CD4-positive, alpha-beta memory T cell (primary cell): ENCODE measurements around the gene CCDC194. TPM values are rescaled to one million over a fixed set of nuclear protein-coding genes. Genes with fewer than 3 reads are reported as not detected.

ENCODE experiments used
- CTCF ChIA-PET: fragments of 350-600 bp; sonication (Branson Sonifier 250); formaldehyde crosslinking; loops from one replicate; lab custom pipeline; 2021; ENCODE audit warnings: inconsistent platforms; ENCODE audit not compliant: partially characterized antibody; lab: Charles Lee
- POLR2A ChIA-PET: fragments of 350-600 bp; sonication (Branson Sonifier 250); formaldehyde crosslinking; loops from one replicate; lab custom pipeline; 2021; ENCODE audit not compliant: partially characterized antibody; lab: Charles Lee
- DNase-seq, 5 donors: peaks; one replicate each; pipeline versions ENCODE4 v3.0.0 to v3.0.0-alpha.2; 2020 to 2022; ENCODE audit warnings: mixed read lengths in 1 of 5
- H3K27ac ChIP-seq: one replicate; pipeline ENCODE4 v1.7.0; 2013; ENCODE audit warnings: low read depth, low read length
- H3K27me3 ChIP-seq: 2 replicates; pipeline ENCODE4 v1.7.0; 2013; ENCODE audit warnings: mild to moderate bottlenecking, low read length, moderate library complexity; ENCODE audit not compliant: insufficient read depth
- H3K36me3 ChIP-seq: 2 replicates; pipeline ENCODE4 v1.7.0; 2013; ENCODE audit warnings: mild to moderate bottlenecking, low read length, moderate library complexity; ENCODE audit not compliant: insufficient read depth
- H3K4me1 ChIP-seq: 2 replicates; pipeline ENCODE4 v1.7.0; 2013; ENCODE audit warnings: mild to moderate bottlenecking, low read length, moderate library complexity; ENCODE audit not compliant: insufficient read depth
- H3K4me3 ChIP-seq, 2 donors: one replicate each; pipeline ENCODE4 v1.7.0; 2013; ENCODE audit warnings: low read length in 2 of 2, mild to moderate bottlenecking in 1 of 2
- H3K9me3 ChIP-seq, 2 donors: one replicate each; pipeline ENCODE4 v1.7.0; 2013; ENCODE audit warnings: low read length in 2 of 2, control low read depth in 1 of 2; ENCODE audit not compliant: control insufficient read depth in 1 of 2
- H3K27ac Mint-ChIP-seq, 7 donors: one replicate each; pipeline ENCODE4 v1.8.0; 2020 to 2021; ENCODE audit warnings: mixed read lengths in 7 of 7, mild to moderate bottlenecking in 6 of 7, inconsistent platforms in 3 of 7, moderate library complexity in 3 of 7
- H3K27me3 Mint-ChIP-seq, 2 donors: one replicate each; pipeline ENCODE4 v1.8.0; 2020 to 2021; ENCODE audit warnings: mixed read lengths in 2 of 2
- H3K36me3 Mint-ChIP-seq, 2 donors: one replicate each; pipeline ENCODE4 v1.8.0; 2020 to 2021; ENCODE audit warnings: mixed read lengths in 2 of 2, inconsistent platforms in 1 of 2, mild to moderate bottlenecking in 1 of 2
- H3K4me1 Mint-ChIP-seq, 4 donors: one replicate each; pipeline ENCODE4 v1.8.0; 2020 to 2021; ENCODE audit warnings: mixed read lengths in 4 of 4, mild to moderate bottlenecking in 1 of 4
- H3K4me3 Mint-ChIP-seq, 8 donors: one replicate each; pipeline ENCODE4 v1.8.0; 2020 to 2021; ENCODE audit warnings: mixed read lengths in 8 of 8, mild to moderate bottlenecking in 7 of 8, moderate library complexity in 6 of 8, inconsistent platforms in 3 of 8
- H3K9me3 Mint-ChIP-seq, 8 donors: one replicate each; pipeline ENCODE4 v1.8.0; 2020 to 2021; ENCODE audit warnings: mixed read lengths in 8 of 8, mild to moderate bottlenecking in 5 of 8, inconsistent platforms in 3 of 8, moderate library complexity in 1 of 8
- intact Hi-C: fragments of 100-400 bp; cut with micrococcal nuclease; formaldehyde crosslinking; loops from one replicate; pipeline ENCODE4 v1.15.1; 2023
- polyA plus RNA-seq, 2 donors: library from polyadenylated mRNA; unstranded; fragments of 300-500 nt; fragmentation: Illumina TruSeq; gene quantifications; one replicate each; pipeline ENCODE4 v1.2.3, GENCODE V29; 2021
- total RNA-seq, 2 experiments: library from RNA; stranded (reverse); gene quantifications; one replicate each; pipeline ENCODE4 v1.2.3, GENCODE V29; 2021

Gene CCDC194
- total and polyA plus RNA-seq, 4 experiments from 2014 or later: 2.5 to 3.3 TPM; not detected in 2

DNA sequence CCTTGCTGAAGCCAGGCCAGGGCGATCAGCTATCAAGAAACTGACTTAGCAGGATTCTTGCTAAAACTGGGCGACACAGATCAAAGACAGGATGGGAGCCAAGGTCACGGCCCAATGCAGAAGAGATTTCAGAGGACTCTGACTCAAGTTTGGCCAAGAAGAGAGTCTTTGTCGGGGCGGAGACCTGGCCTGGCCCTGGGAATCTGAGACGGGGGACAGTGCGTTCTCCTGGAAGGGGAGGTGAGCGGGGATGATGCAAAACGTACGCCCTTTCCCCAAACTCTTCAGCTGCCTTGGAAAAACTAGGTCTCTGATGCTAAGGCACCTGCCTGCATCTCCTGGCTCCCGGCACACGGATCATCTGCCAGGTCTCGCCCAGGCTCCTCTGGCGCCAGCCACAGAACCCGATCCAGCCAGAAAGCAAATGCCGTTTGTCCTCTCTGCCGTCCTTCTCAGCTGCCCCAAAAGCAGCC, 35.7 kb upstream of the CCDC194 start:
- no peak overlapping the region for H3K4me3 Mint-ChIP-seq
- DNase-seq: no peak
- no peaks in the 10 kb centered on the region for H3K27me3 Mint-ChIP-seq
- intact Hi-C loops: no loop called here
- ChIA-PET CTCF (no interaction called here), POLR2A (interaction anchor here (0.9 kb wide), 1 partner anchor 10 kb away, joined by 3 read pairs; the partner anchor contains the start of gene MVB12A)
- H3K27ac ChIP-seq: no peak overlapping the region
- no peak overlapping the region for H3K27ac Mint-ChIP-seq
- H3K9me3 ChIP-seq: no peaks in the 10 kb centered on the region
- no peak overlapping the region for H3K4me3 ChIP-seq
- no peaks in the 10 kb centered on the region for H3K9me3 Mint-ChIP-seq
- no peaks in the 10 kb centered on the region for H3K36me3 Mint-ChIP-seq
- no peaks in the 10 kb centered on the region for H3K36me3 ChIP-seq
- H3K27me3 ChIP-seq: no peaks in the 10 kb centered on the region
- no peaks in the 10 kb centered on the region for H3K4me1 ChIP-seq
- no peaks in the 10 kb centered on the region for H3K4me1 Mint-ChIP-seq

GRCh38 chr19:17424743-17425365, 30.9 kb upstream of the CCDC194 start:
- H3K36me3 Mint-ChIP-seq: peaks cover 4 to 6% of the 10 kb centered on the region in 2 donors
- intact Hi-C loops: no loop called here

GRCh38 chr19:17423429-17424208, 29.6 kb upstream of the CCDC194 start:
- H3K4me1 ChIP-seq: peaks cover 17% of the 10 kb centered on the region
- H3K9me3 ChIP-seq: no peaks in the 10 kb centered on the region
- Mint-ChIP-seq H3K36me3 (peaks cover 6 to 10% of the 10 kb centered on the region in 2 donors), H3K4me3 (no peak overlapping the region), H3K27me3 (no peaks in the 10 kb centered on the region), H3K27ac (no peak overlapping the region), H3K9me3 (no peaks in the 10 kb centered on the region), H3K4me1 (peaks cover 11 to 26% (median 16%) of the 10 kb centered on the region in 4 donors)
- DNase-seq: no peak
- no peaks in the 10 kb centered on the region for H3K27me3 ChIP-seq
- intact Hi-C loops: no loop called here
- H3K36me3 ChIP-seq: no peaks in the 10 kb centered on the region
- no peak overlapping the region for H3K4me3 ChIP-seq
- H3K27ac ChIP-seq: no peak overlapping the region
- CTCF ChIA-PET: interaction anchor here (0.6 kb wide), 1 partner anchor 27 kb away, joined by 3 read pairs; no protein-coding TSS in a partner anchor
- POLR2A ChIA-PET: no interaction called here

More at GRCh38 chr19:17424743-17425365, 30.9 kb upstream of the CCDC194 start:
- H3K27ac Mint-ChIP-seq: peak overlapping the region in 2 of 7 donors; percentile 29 to 30
- H3K4me1 Mint-ChIP-seq: peaks cover 5 to 16% (median 8%) of the 10 kb centered on the region in 4 donors
- peaks cover 9% of the 10 kb centered on the region for H3K4me1 ChIP-seq
- H3K4me3 ChIP-seq: no peak overlapping the region
- no peaks in the 10 kb centered on the region for H3K27me3 ChIP-seq
- no peak overlapping the region for H3K27ac ChIP-seq
- POLR2A ChIA-PET: no interaction called here
- H3K9me3 ChIP-seq: no peaks in the 10 kb centered on the region
- no peak for DNase-seq
- H3K36me3 ChIP-seq: no peaks in the 10 kb centered on the region
- H3K9me3 Mint-ChIP-seq: no peaks in the 10 kb centered on the region
- H3K4me3 Mint-ChIP-seq: no peak overlapping the region
- H3K27me3 Mint-ChIP-seq: no peaks in the 10 kb centered on the region
- CTCF ChIA-PET: no interaction called here

- no peak overlapping the region for H3K27ac Mint-ChIP-seq
- Histone ChIP-seq H3K9me3 (no peaks in the 10 kb centered on the region), H3K36me3 (no peaks in the 10 kb centered on the region), H3K4me1 (peaks cover 17% of the 10 kb centered on the region), H3K4me3 (no peak overlapping the region), H3K27me3 (no peaks in the 10 kb centered on the region), H3K27ac (no peak overlapping the region)
- peaks cover 11 to 26% (median 16%) of the 10 kb centered on the region in 4 donors for H3K4me1 Mint-ChIP-seq
- no peaks in the 10 kb centered on the region for H3K27me3 Mint-ChIP-seq
- peaks cover 6 to 10% of the 10 kb centered on the region in 2 donors for H3K36me3 Mint-ChIP-seq
- no peak for DNase-seq
- POLR2A ChIA-PET: no interaction called here
- H3K4me3 Mint-ChIP-seq: peak overlapping the region in 1 of 8 donors; percentile 13
- intact Hi-C loops: no loop called here
- CTCF ChIA-PET: interaction anchor here (0.5 to 2.9 kb wide), 4 partner anchors 26 to 77 kb away, joined by 3 to 15 read pairs (median 4); partner anchors contain the start of gene CCDC194
- H3K9me3 Mint-ChIP-seq: no peaks in the 10 kb centered on the region
These were observed 27.9 kb upstream of the CCDC194 start for GRCh38 chr19:17421942-17422341.

DNA sequence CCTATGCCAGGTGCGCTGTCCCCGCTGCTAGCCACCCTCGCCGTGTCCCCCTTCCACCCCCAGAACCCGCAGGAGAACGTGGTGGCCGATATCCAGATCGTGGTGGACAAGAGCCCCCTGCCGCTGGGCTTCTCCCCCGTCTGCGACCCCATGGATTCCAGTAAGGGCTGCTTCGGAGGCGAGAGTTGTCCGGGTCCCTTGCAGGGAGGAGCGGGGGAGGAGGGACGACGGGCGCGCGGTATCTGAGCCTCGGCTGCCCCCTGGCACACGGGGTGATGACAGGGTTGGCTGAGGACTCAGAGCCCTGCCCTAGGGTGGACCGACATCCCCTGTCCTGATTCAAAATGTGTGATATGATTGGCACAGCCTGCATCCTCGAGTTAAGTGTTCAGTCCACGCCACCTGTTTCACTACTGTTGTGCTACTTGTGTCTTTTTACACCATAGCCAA, 26.5 kb upstream of the CCDC194 start:
- Mint-ChIP-seq H3K27ac (peak overlapping the region; percentile 42 to 91 (median 82)), H3K36me3 (peaks cover 6 to 14% of the 10 kb centered on the region in 2 donors), H3K9me3 (no peaks in the 10 kb centered on the region), H3K4me3 (peak overlapping the region; percentile 79 to 96 (median 90)), H3K4me1 (peaks cover 13 to 26% (median 16%) of the 10 kb centered on the region in 4 donors), H3K27me3 (no peaks in the 10 kb centered on the region)
- CTCF ChIA-PET: interaction anchor here (1.2 to 2.9 kb wide), 4 partner anchors 15 to 31 kb away, joined by 4 to 15 read pairs (median 10); partner anchors contain the start of genes BST2 and CCDC194
- intact Hi-C loops: no loop called here
- H3K4me3 ChIP-seq: peak overlapping the region; percentile 69 to 92
- H3K9me3 ChIP-seq: no peaks in the 10 kb centered on the region
- H3K27ac ChIP-seq: peak overlapping the region; percentile 67
- POLR2A ChIA-PET: interaction anchor here (1.1 to 3.5 kb wide), 10 partner anchors 13 to 1151 kb away, joined by 3 to 87 read pairs (median 7); partner anchors contain the start of genes ANO8, BST2, DDA1 and JUND
- no peaks in the 10 kb centered on the region for H3K36me3 ChIP-seq
- DNase-seq: peak in 1 of 5 donors; percentile 18
- H3K27me3 ChIP-seq: no peaks in the 10 kb centered on the region
- H3K4me1 ChIP-seq: peaks cover 17% of the 10 kb centered on the region

- Mint-ChIP-seq H3K27me3 (no peaks in the 10 kb centered on the region), H3K27ac (peak within 1 kb of the TSS; percentile 91 to 96 (median 93)), H3K36me3 (peaks cover 6 to 19% of the 10 kb centered on the region in 2 donors), H3K9me3 (no peaks in the 10 kb centered on the region), H3K4me1 (peaks cover 13 to 26% (median 16%) of the 10 kb centered on the region in 4 donors), H3K4me3 (peak within 1 kb of the TSS; percentile 91 to 97 (median 94))
- Histone ChIP-seq H3K36me3 (peaks cover 3% of the 10 kb centered on the region), H3K4me1 (peaks cover 17% of the 10 kb centered on the region), H3K27me3 (no peaks in the 10 kb centered on the region), H3K4me3 (peak within 1 kb of the TSS; percentile 69 to 92), H3K9me3 (no peaks in the 10 kb centered on the region), H3K27ac (peak within 1 kb of the TSS; percentile 67)
- peak; percentile 94 to 98 (median 97) for DNase-seq
- intact Hi-C loops: loop anchor here (1.0 kb wide), 2 partner anchors 15 to 153 kb away; partner anchors contain the start of genes BABAM1 and BST2
- POLR2A ChIA-PET: interaction anchor here (0.5 to 3.5 kb wide), 30 partner anchors 10 to 1152 kb away, joined by 3 to 87 read pairs (median 4); partner anchors contain the start of genes ANO8, BABAM1, BST2 and CCDC194
- CTCF ChIA-PET: interaction anchor here (0.7 to 2.9 kb wide), 13 partner anchors 9 to 156 kb away, joined by 3 to 15 read pairs (median 4); partner anchors contain the start of genes BST2, CCDC194, DDA1 and USHBP1
These were observed 25.9 kb upstream of the CCDC194 start, which contains the start of gene MVB12A for GRCh38 chr19:17419621-17420474. Gene MVB12A (plus strand): TSS chr19:17420047. CDS start chr19:17420136, 89 bp downstream.
